ENCODE data around the gene CDSN. TPM values are rescaled to one million over a fixed set of nuclear protein-coding genes. Genes with fewer than 3 reads are reported as not detected.

CDSN gene
- total and polyA plus RNA-seq, 2 of the 8 experiments (the other 6 are each of a cell fraction or from before 2014, with no cell fraction given): not detected

Small RNAs within 50 kb of the gene (small RNA-seq; reads per million reads assigned to genes)
- gene POLR2LP1 (ENCODE audit: insufficient read depth) (not detected), gene RNU6-1133P (ENCODE audit: insufficient read depth) (not detected)

Other genes starting within 250 kb of the CDSN start
- gene DDR1, start 235.9 kb downstream of the CDSN start, total RNA-seq (2021; fragmentation: NEBNext Ultra II Directional; extraction: Animal tissue kit (Norgen Biotek cat#: 25700)): 181 and 182 TPM in 2 replicates
- 99.4 and 134 TPM in 2 replicates for gene DDR1, start 235.9 kb downstream of the CDSN start, polyA plus RNA-seq (2011; rRNA removed)
- 49.5 and 53.4 TPM in 2 replicates for gene GTF2H4, start 212.2 kb downstream of the CDSN start, total RNA-seq (2021; fragmentation: NEBNext Ultra II Directional; extraction: Animal tissue kit (Norgen Biotek cat#: 25700))
- 42.3 and 46.2 TPM in 2 replicates for gene GTF2H4, start 212.2 kb downstream of the CDSN start, polyA plus RNA-seq (2011; rRNA removed)
- 41.2 and 47.7 TPM in 2 replicates for gene VARS2, start 206.2 kb downstream of the CDSN start, total RNA-seq (2021; fragmentation: NEBNext Ultra II Directional; extraction: Animal tissue kit (Norgen Biotek cat#: 25700))
- gene VARS2, start 206.2 kb downstream of the CDSN start, polyA plus RNA-seq (2011; rRNA removed): 26.8 and 34.8 TPM in 2 replicates
- gene SFTA2, start 188.3 kb downstream of the CDSN start, total RNA-seq (2021; fragmentation: NEBNext Ultra II Directional; extraction: Animal tissue kit (Norgen Biotek cat#: 25700)): not detected in 2 replicates
- not detected in 2 replicates for gene SFTA2, start 188.3 kb downstream of the CDSN start, polyA plus RNA-seq (2011; rRNA removed)
- 0.08 and 0.37 TPM in 2 replicates for gene MUCL3, start 179.5 kb downstream of the CDSN start, total RNA-seq (2021; fragmentation: NEBNext Ultra II Directional; extraction: Animal tissue kit (Norgen Biotek cat#: 25700))
- gene MUCL3, start 179.5 kb downstream of the CDSN start, polyA plus RNA-seq (2011; rRNA removed): 0.15 and 0.22 TPM in 2 replicates
- not detected in 2 replicates for gene MUC21, start 136.7 kb downstream of the CDSN start, total RNA-seq (2021; fragmentation: NEBNext Ultra II Directional; extraction: Animal tissue kit (Norgen Biotek cat#: 25700))
- gene MUC21, start 136.7 kb downstream of the CDSN start, polyA plus RNA-seq (2011; rRNA removed): not detected in 2 replicates
- not detected in 2 replicates for gene MUC22, start 110.0 kb downstream of the CDSN start, total RNA-seq (2021; fragmentation: NEBNext Ultra II Directional; extraction: Animal tissue kit (Norgen Biotek cat#: 25700))
- 0.02 TPM in 1 of 2 replicates, not detected in the other for gene MUC22, start 110.0 kb downstream of the CDSN start, polyA plus RNA-seq (2011; rRNA removed)
- gene C6orf15, start 7.9 kb downstream of the CDSN start, total RNA-seq (2021; fragmentation: NEBNext Ultra II Directional; extraction: Animal tissue kit (Norgen Biotek cat#: 25700)): not detected in 2 replicates
- gene C6orf15, start 7.9 kb downstream of the CDSN start, polyA plus RNA-seq (2011; rRNA removed): 0.06 TPM in 1 of 2 replicates, not detected in the other
- 0.36 and 0.52 TPM in 2 replicates for gene PSORS1C1, start 5.6 kb downstream of the CDSN start, total RNA-seq (2021; fragmentation: NEBNext Ultra II Directional; extraction: Animal tissue kit (Norgen Biotek cat#: 25700))
- 0.12 and 0.30 TPM in 2 replicates for gene PSORS1C1, start 5.6 kb downstream of the CDSN start, polyA plus RNA-seq (2011; rRNA removed)
- gene PSORS1C2, start 18.6 kb upstream of the CDSN start, total RNA-seq (2021; fragmentation: NEBNext Ultra II Directional; extraction: Animal tissue kit (Norgen Biotek cat#: 25700)): not detected in 2 replicates
- gene PSORS1C2, start 18.6 kb upstream of the CDSN start, polyA plus RNA-seq (2011; rRNA removed): 0.11 and 0.58 TPM in 2 replicates
- gene CCHCR1, start 37.4 kb upstream of the CDSN start, total RNA-seq (2021; fragmentation: NEBNext Ultra II Directional; extraction: Animal tissue kit (Norgen Biotek cat#: 25700)): 38.0 and 38.2 TPM in 2 replicates
- 20.9 and 32.8 TPM in 2 replicates for gene CCHCR1, start 37.4 kb upstream of the CDSN start, polyA plus RNA-seq (2011; rRNA removed)
- gene TCF19, start 38.1 kb upstream of the CDSN start, total RNA-seq (2021; fragmentation: NEBNext Ultra II Directional; extraction: Animal tissue kit (Norgen Biotek cat#: 25700)): 10.0 and 11.0 TPM in 2 replicates
- gene TCF19, start 38.1 kb upstream of the CDSN start, polyA plus RNA-seq (2011; rRNA removed): 7.2 and 12.5 TPM in 2 replicates
- 2,526 and 2,533 TPM in 2 replicates for gene POU5F1, start 50.2 kb upstream of the CDSN start, total RNA-seq (2021; fragmentation: NEBNext Ultra II Directional; extraction: Animal tissue kit (Norgen Biotek cat#: 25700))
- gene POU5F1, start 50.2 kb upstream of the CDSN start, polyA plus RNA-seq (2011; rRNA removed): 2,437 and 2,958 TPM in 2 replicates
- gene HLA-C, start 151.6 kb upstream of the CDSN start, total RNA-seq (2021; fragmentation: NEBNext Ultra II Directional; extraction: Animal tissue kit (Norgen Biotek cat#: 25700)): 245 and 251 TPM in 2 replicates
- 360 and 430 TPM in 2 replicates for gene HLA-C, start 151.6 kb upstream of the CDSN start, polyA plus RNA-seq (2011; rRNA removed)
- 129 and 154 TPM in 2 replicates for gene HLA-B, start 236.7 kb upstream of the CDSN start, total RNA-seq (2021; fragmentation: NEBNext Ultra II Directional; extraction: Animal tissue kit (Norgen Biotek cat#: 25700))
- gene HLA-B, start 236.7 kb upstream of the CDSN start, polyA plus RNA-seq (2011; rRNA removed): 231 and 233 TPM in 2 replicates

Data from H1 (cell line).